GM21723 (cell line): ENCODE measurements around the gene SUGCT.

Experiments used
- ATAC-seq: cut with Tn5 transposase; IDR thresholded peaks from one replicate; pipeline ENCODE4 v1.9.1; 2021; ENCODE audit warnings: mild to moderate bottlenecking, moderate library complexity; ENCODE audit not compliant: unreplicated experiment

SUGCT gene

DNA sequence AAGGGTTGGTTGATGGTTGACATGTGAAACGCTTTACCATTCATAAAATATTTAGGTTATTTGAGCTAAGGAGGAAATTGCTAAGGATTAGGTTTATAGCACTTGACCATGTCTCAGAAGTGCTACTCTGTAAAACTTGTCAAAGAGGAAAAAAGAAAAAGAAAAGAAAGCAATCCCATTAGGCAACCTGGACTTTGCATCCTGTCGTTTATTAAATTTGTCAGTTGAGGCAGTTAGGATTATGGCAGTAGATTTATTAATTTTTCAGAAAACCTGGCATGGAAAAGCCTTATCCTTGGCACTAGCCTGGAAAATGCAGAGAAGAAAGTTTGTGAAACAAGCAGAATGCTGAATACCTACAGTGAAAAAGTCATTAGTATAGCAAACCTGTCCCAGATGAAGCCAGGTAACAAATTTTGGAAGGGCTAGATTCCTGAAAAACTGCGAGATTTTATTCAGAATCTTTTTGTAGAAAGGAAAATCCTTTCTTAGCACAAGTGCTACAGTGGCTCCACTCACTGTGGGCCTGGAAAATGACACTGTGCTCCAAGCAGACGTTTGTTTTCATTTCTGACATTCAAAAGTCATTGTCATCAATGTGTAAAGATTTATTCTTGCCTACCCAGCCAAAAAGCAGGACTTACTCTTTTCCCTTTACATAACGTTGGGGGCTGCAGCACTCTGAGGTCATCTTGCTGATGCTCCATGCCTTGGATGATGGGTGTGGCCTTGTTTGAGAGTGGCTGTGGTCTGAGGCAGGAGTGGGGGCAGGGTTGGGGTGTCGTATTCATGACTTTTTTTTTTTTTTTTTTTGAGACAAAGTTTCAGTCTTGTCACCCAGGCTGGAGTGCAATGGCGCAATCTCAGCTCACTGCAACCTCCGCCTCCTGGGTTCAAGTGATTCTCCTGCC lies 664.9 kb downstream of the SUGCT start:
- no peak for ATAC-seq

DNA sequence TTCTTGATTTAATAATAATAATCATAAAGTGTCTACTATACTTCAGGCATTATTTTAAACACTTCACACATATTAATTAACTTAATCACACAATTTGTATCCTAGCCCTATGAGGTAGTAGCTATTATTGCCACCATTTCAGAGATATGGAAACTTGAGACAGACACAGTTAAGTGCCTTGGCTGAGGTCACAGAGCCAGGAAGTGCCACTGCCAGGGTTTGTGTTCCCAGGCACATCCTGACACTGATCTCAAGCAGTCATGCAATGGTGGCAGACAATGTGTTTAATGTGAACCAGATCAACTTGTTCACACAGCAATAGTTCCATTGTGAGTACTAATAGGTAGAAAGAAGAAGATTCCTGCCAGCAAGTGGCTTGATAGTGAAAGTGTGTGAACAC lies 666.0 kb downstream of the SUGCT start:
- no peak for ATAC-seq

DNA sequence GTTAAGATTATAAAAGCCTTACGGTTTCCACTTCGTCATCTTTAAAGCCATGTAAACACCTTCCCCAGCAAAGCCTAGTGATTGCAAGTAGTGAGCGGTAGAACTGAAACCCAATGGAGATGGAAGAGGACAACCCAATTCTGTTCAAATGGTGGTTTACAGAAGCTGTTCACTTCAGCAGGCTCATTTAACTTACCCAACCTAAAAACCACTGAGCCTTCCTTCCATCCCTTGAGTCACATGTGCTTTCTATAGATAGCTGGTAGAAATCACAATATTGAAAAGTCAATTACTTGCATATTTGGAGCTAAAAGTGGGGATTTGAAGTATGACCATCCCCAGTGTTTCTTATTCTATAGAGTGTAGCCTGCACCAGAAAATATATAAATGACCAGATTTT lies 667.7 kb downstream of the SUGCT start:
- ATAC-seq: no peak

DNA sequence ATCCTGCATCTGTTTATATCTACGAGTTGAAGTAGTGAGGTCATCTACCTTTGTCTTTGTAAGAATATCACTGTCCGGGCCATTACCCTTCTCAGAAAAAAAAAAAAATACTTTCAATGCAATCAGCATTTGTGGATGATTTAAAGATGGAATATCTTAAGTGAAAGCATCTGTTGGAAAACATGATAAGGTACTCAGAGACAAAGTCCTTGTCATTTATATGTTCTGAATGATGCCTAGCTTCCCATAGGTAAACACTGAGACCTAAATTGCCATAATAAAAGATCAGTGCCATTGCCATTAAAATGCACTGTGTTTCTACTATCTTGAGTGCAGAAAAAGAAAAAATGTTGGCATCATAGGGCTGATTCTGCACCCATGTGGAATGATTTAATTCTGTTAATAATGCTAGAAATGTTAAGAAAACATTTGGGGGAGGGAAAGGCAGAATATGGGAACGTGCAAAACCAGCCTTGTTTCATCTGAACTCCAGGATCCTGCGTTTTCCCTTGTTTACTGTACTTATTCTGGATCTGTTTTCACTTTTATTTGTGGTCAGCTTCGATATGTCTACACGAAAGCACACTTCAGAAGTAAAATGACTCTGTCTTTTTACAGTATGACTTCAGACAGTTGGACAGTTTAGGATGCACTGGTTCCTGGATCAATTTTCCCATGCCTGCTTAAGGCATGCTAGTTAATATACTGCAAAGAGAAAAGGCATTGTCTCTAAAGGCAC lies 669.8 kb downstream of the SUGCT start:
- no peak for ATAC-seq

- ATAC-seq: no peak
Observed at GRCh38 chr7:40805361-40805760, 670.6 kb downstream of the SUGCT start.

DNA sequence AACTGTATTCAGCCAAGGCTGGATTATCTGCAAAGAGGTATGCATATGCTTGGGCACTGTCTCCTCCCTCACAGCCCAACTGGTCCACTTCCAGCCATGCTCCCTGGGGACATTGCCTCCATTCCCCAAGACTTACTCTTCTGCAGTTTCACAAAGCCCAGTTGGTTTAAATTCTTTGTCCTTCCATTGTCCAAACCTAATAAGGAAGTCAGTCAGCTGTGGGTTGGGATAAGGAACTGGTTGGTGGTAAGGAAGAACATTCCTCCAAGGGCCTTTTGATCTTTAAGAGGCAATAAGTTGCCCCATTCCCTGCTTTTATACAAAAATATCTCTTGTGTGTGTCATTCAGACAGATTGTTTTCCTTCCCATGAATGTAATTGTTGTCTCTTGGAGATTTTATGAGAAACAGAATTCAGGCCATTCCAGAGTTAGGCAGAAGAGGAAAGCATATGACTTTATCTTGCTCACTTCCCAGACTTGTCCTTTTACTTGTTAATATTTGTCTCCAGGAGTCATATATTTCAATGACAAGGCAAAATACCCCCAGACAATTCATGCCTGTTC lies 673.7 kb downstream of the SUGCT start:
- ATAC-seq: no peak

DNA sequence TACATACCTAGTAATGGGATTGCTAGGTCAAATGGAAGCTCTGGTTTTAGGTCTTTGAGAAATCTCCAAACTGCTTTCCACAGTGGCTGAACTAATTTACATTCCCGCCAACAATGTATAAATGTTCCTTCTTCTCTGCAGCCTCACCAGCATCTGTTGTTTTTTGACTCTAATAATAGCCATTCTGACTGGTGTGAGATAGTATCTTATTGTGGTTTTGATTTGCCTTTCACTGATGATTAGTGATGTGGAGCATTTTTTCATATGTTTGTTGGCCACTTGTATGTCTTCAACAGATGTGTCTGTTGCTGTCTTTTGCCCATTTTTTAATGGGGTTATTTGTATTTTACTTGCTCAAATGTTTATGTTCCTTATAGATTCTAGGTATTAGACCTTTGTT lies 675.5 kb downstream of the SUGCT start:
- no peak for ATAC-seq

- ATAC-seq: no peak
Observed at GRCh38 chr7:40811666-40812065, 676.9 kb downstream of the SUGCT start.

- ATAC-seq: no peak
Observed at GRCh38 chr7:40815022-40815421, 680.2 kb downstream of the SUGCT start.

DNA sequence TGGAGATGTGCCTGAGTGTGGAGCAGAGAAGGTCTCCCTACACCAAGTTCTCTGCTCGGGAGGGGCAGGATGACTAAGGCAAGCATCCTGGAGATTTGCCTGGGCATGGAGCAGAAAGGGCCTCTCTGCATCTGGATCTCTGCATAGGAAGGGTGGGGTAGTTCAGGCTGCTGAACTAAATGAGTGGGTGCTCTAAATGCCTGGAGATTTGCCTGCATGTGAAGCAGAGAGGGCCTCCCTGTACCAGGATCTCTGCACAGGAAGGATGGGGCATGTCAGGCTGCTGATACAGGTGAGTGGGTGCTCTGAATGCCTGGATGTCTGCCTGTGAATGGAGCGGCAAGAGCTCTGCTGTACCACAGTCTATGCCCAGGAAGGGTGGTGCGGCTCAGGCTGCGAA lies 680.7 kb downstream of the SUGCT start:
- no peak for ATAC-seq

- no peak for ATAC-seq
Observed at GRCh38 chr7:40822861-40823260, 688.1 kb downstream of the SUGCT start.

- ATAC-seq: no peak
Observed at GRCh38 chr7:40824461-40824860, 689.7 kb downstream of the SUGCT start.

- no peak for ATAC-seq
Observed at GRCh38 chr7:40826411-40827221, 691.8 kb downstream of the SUGCT start.

DNA sequence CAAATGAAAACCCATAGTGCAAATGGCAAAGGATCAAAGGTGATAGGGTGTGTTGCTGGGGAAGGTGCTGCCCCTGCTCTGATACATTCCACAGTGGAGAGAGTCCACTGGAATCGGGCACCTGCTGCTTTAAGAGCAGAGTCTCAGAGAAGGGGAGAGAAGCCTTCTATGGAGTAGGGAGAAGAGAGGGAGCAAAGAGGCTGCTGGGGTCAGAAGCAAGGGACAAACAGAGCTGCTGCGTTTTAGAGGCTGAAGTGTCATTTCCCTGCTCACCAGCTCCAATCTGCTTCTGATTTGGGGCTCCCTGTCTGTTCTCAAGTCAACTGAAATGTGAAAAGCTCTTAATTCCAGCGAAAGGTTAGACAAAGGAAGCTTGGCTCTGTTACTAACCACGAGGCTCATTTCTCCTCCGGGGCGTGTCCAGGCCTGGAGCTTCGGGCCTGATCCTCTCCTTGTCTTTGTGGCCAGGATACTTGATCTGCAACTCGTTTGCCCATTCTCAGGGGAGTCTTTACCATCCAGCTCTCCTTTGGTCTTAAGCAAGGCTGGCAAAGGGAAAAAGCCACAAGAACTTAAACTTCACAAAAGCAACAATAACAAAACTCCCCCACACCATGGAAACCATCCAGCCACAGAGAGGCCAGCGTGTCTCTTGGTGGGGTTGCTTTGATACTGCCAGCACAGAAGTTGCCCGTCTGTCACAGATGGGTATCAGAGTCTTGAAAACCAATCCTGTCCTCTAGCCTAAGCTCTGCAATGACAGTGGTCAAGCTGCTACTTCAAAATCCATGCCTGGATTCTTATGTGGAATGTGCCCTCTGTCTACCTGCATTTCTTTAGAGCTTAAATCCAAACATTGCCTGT lies 692.6 kb downstream of the SUGCT start:
- ATAC-seq: no peak

- no peak for ATAC-seq
Observed at GRCh38 chr7:40828686-40829600, 694.1 kb downstream of the SUGCT start.

GRCh38 chr7:40833191-40833887 lies 698.5 kb downstream of the SUGCT start:
- no peak for ATAC-seq

- no peak for ATAC-seq
Observed at GRCh38 chr7:40833888-40834234, 699.1 kb downstream of the SUGCT start.

DNA sequence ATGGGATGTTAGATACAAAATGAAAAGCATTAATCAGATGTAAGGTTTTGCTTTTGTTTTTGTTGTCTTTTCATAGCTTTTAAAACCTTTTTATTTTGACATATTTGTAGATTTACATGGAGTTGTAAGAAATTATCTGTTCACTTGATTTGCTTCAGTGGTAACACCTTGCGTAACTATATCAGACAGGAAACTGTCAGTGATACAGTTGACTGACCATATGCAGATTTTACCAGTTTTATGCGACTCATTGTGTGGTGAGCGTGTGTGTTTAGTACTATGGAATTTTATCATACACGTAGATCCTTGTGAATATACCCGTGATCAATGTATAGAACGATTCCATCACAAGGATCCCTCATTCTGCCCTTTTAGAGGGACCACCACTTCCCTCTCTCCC lies 701.4 kb downstream of the SUGCT start:
- ATAC-seq: no peak

DNA sequence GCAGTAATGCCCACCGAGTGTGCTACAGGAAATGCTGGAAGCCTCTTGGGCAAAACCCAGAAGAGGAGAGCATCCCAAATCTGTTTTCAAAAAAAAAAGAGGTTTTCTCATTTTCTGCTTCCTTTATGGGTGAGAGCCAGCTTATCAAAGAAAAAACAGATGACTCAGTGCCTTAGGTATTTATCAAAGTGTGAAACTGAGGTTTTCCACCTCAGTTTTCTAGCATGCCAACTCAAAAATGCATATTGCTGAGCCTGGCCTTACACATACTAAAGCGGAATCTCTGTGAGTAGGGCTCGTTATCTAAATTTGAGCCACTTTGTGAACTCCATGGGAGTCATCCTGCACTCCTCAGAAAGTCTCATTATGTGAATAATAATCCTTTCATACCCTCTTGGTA lies 705.1 kb downstream of the SUGCT start:
- no peak for ATAC-seq
